Measurements from ENCODE around the gene ACAN.

Gene ACAN

DNA sequence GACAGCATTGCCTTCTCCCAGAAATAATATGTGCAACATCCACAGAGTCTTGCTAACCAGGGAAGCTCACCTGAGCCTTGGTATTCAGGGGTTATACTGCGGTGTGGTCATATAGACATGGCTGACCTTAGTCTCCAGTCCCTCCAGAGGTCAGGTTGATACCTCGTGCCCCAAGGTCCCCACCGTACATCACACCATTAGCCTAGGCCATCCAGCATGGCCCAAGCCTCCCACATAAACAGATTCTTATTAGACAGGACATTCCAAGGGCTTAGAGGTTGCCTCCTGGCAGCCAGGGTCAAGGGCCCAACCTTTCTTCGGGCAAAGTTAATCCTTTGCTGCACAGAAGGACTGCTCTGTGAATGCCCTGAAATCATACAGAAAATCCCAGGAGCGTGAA, 18.8 kb downstream of the ACAN start:
- H3K4me2 ChIP-seq (ENCODE audit: insufficient read depth, low read length, poor library complexity, severe bottlenecking) = no peak overlapping the region
- no peak overlapping the region for H3K4me3 ChIP-seq (ENCODE audit: low read length in 2 of 2)
- H2BK5ac ChIP-seq (ENCODE audit: low read length) = no peak overlapping the region
- no peak overlapping the region for H3K9ac ChIP-seq (ENCODE audit: low read depth, low read length, poor library complexity)
- no peak overlapping the region for H4K91ac ChIP-seq (ENCODE audit: low read depth, low read length, poor library complexity)
- no peak overlapping the region for H3K23ac ChIP-seq (ENCODE audit: low read depth, low read length, poor library complexity)
- WGBS, 2 donors (ENCODE audit: extremely low coverage in 2 of 2, insufficient read length in 2 of 2, insufficient replicate concordance in 1 of 2) = no CpG with 5 or more reads among the region's 5 CpGs
- H2BK120ac ChIP-seq (ENCODE audit: low read depth, low read length) = no peak overlapping the region
- H3K27ac ChIP-seq (replicated peaks; ENCODE audit: low read length) = no peak overlapping the region
- H3K79me1 ChIP-seq (ENCODE audit: low read depth, low read length) = no peaks in the 10 kb centered on the region
- no peak overlapping the region for H3K14ac ChIP-seq (ENCODE audit: low read length)
- H2BK15ac ChIP-seq (ENCODE audit: low read length) = no peak overlapping the region
- H4K8ac ChIP-seq (ENCODE audit: low read depth, low read length) = no peak overlapping the region
- peaks cover 0 to 14% (median 0%) of the 10 kb centered on the region in 3 experiments for H3K27me3 ChIP-seq (ENCODE audit: control insufficient read depth in 3 of 3, insufficient read depth in 3 of 3, low read depth in 1 of 3, low read length in 3 of 3)
- H3K4me1 ChIP-seq (ENCODE audit: control insufficient read depth in 2 of 2, insufficient read depth in 1 of 2, low read depth in 1 of 2, low read length in 2 of 2) = peaks cover 0 to 1% of the 10 kb centered on the region in 2 donors
- no peak overlapping the region for H2AFZ ChIP-seq (ENCODE audit: low read length)
- no peaks in the 10 kb centered on the region for H3K36me3 ChIP-seq (replicated peaks in 1 of 2; ENCODE audit: control insufficient read depth in 2 of 2, insufficient read depth in 2 of 2, low read length in 2 of 2)
- H3K18ac ChIP-seq (ENCODE audit: low read length) = no peak overlapping the region
- DNase-seq (ENCODE audit: low spot score) = no peak
- no peak overlapping the region for H3K4ac ChIP-seq (ENCODE audit: low read length)
- H2BK12ac ChIP-seq (ENCODE audit: low read length) = no peak overlapping the region
- no peak overlapping the region for H2AK5ac ChIP-seq (ENCODE audit: low read depth, low read length)
- no peaks in the 10 kb centered on the region for H3K9me3 ChIP-seq (replicated peaks in 1 of 2; ENCODE audit: control insufficient read depth in 2 of 2, insufficient read depth in 1 of 2, low read depth in 1 of 2, low read length in 2 of 2)

DNA sequence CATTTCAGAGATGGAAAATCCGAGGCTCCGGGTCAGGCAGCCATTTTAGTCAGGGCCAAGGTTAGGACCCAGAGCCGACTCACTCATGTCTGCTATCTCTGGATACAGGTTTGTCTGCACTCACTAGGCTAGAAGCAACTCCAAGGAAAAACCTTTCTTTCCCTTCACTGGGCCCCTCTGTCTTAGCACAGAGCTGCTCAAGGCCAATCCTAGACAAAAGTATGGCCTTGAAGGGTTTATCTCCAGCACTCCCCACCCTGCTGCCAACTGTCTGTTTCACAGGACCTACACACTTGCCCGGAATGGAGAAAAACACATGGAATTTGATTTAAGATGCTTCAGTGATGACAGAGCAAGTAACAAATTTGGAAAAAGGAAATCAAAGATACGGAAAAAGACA, 25.6 kb downstream of the ACAN start:
- DNase-seq (ENCODE audit: low spot score) = no peak
- Histone ChIP-seq H2BK15ac (ENCODE audit: low read length) (no peak overlapping the region), H3K4me1 (ENCODE audit: control insufficient read depth in 2 of 2, insufficient read depth in 1 of 2, low read depth in 1 of 2, low read length in 2 of 2) (peaks cover 0 to 2% of the 10 kb centered on the region in 2 donors), H3K79me1 (ENCODE audit: low read depth, low read length) (no peaks in the 10 kb centered on the region), H2BK5ac (ENCODE audit: low read length) (no peak overlapping the region), H2BK12ac (ENCODE audit: low read length) (no peak overlapping the region), H4K91ac (ENCODE audit: low read depth, low read length, poor library complexity) (no peak overlapping the region), H3K14ac (ENCODE audit: low read length) (no peak overlapping the region), H2AK5ac (ENCODE audit: low read depth, low read length) (no peak overlapping the region), H3K23ac (ENCODE audit: low read depth, low read length, poor library complexity) (no peak overlapping the region), H4K8ac (ENCODE audit: low read depth, low read length) (no peak overlapping the region), H3K9me3 (replicated peaks in 1 of 2; ENCODE audit: control insufficient read depth in 2 of 2, insufficient read depth in 1 of 2, low read depth in 1 of 2, low read length in 2 of 2) (no peaks in the 10 kb centered on the region), H2BK120ac (ENCODE audit: low read depth, low read length) (no peak overlapping the region), H3K4me2 (ENCODE audit: insufficient read depth, low read length, poor library complexity, severe bottlenecking) (no peak overlapping the region), H3K27me3 (ENCODE audit: control insufficient read depth in 3 of 3, insufficient read depth in 3 of 3, low read depth in 1 of 3, low read length in 3 of 3) (peaks cover 0 to 5% (median 0%) of the 10 kb centered on the region in 3 experiments), H3K18ac (ENCODE audit: low read length) (no peak overlapping the region), H3K36me3 (replicated peaks in 1 of 2; ENCODE audit: control insufficient read depth in 2 of 2, insufficient read depth in 2 of 2, low read length in 2 of 2) (no peaks in the 10 kb centered on the region), H3K4ac (ENCODE audit: low read length) (no peak overlapping the region), H3K9ac (ENCODE audit: low read depth, low read length, poor library complexity) (no peak overlapping the region), H2AFZ (ENCODE audit: low read length) (no peak overlapping the region), H3K4me3 (ENCODE audit: low read length in 2 of 2) (no peak overlapping the region), H3K27ac (replicated peaks; ENCODE audit: low read length) (no peak overlapping the region)
- WGBS, 2 donors (ENCODE audit: extremely low coverage in 2 of 2, insufficient read length in 2 of 2, insufficient replicate concordance in 1 of 2) = no CpG with 5 or more reads among the region's 5 CpGs

DNA sequence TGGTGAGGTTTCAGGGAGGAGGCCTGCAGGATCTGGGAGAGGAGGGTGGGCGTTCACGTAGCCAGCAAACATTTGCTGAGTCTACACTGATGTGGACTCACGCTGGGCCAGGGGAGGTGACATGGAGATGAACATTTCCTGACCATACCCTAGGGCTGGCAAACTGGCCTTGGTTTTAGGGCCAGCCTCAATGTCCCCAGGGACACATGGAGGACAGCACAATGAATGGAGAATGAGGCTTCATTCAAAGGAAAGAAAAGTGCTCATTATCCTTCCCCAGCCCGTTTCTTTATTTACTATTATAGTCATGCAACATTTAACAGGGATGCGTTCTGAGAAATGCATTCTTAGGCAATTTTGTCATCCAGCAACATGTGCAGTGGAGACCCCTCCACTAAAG, 26.8 kb downstream of the ACAN start:
- Histone ChIP-seq H3K18ac (ENCODE audit: low read length) (no peak overlapping the region), H2AK5ac (ENCODE audit: low read depth, low read length) (no peak overlapping the region), H3K27ac (replicated peaks; ENCODE audit: low read length) (no peak overlapping the region), H2BK5ac (ENCODE audit: low read length) (no peak overlapping the region), H3K36me3 (replicated peaks in 1 of 2; ENCODE audit: control insufficient read depth in 2 of 2, insufficient read depth in 2 of 2, low read length in 2 of 2) (no peaks in the 10 kb centered on the region), H4K8ac (ENCODE audit: low read depth, low read length) (no peak overlapping the region), H3K79me1 (ENCODE audit: low read depth, low read length) (no peaks in the 10 kb centered on the region), H2BK15ac (ENCODE audit: low read length) (no peak overlapping the region), H4K91ac (ENCODE audit: low read depth, low read length, poor library complexity) (no peak overlapping the region), H3K14ac (ENCODE audit: low read length) (no peak overlapping the region), H2BK12ac (ENCODE audit: low read length) (no peak overlapping the region), H3K23ac (ENCODE audit: low read depth, low read length, poor library complexity) (no peak overlapping the region), H3K4me1 (ENCODE audit: control insufficient read depth in 2 of 2, insufficient read depth in 1 of 2, low read depth in 1 of 2, low read length in 2 of 2) (peaks cover 0 to 2% of the 10 kb centered on the region in 2 donors), H3K9me3 (replicated peaks in 1 of 2; ENCODE audit: control insufficient read depth in 2 of 2, insufficient read depth in 1 of 2, low read depth in 1 of 2, low read length in 2 of 2) (no peaks in the 10 kb centered on the region), H3K9ac (ENCODE audit: low read depth, low read length, poor library complexity) (no peak overlapping the region), H3K4me3 (ENCODE audit: low read length in 2 of 2) (no peak overlapping the region), H2AFZ (ENCODE audit: low read length) (no peak overlapping the region), H2BK120ac (ENCODE audit: low read depth, low read length) (no peak overlapping the region), H3K27me3 (ENCODE audit: control insufficient read depth in 3 of 3, insufficient read depth in 3 of 3, low read depth in 1 of 3, low read length in 3 of 3) (peaks cover 0 to 10% (median 0%) of the 10 kb centered on the region in 3 experiments), H3K4me2 (ENCODE audit: insufficient read depth, low read length, poor library complexity, severe bottlenecking) (no peak overlapping the region), H3K4ac (ENCODE audit: low read length) (no peak overlapping the region)
- no CpG with 5 or more reads among the region's 5 CpGs for WGBS, 2 donors (ENCODE audit: extremely low coverage in 2 of 2, insufficient read length in 2 of 2, insufficient replicate concordance in 1 of 2)
- no peak for DNase-seq (ENCODE audit: low spot score)

DNA sequence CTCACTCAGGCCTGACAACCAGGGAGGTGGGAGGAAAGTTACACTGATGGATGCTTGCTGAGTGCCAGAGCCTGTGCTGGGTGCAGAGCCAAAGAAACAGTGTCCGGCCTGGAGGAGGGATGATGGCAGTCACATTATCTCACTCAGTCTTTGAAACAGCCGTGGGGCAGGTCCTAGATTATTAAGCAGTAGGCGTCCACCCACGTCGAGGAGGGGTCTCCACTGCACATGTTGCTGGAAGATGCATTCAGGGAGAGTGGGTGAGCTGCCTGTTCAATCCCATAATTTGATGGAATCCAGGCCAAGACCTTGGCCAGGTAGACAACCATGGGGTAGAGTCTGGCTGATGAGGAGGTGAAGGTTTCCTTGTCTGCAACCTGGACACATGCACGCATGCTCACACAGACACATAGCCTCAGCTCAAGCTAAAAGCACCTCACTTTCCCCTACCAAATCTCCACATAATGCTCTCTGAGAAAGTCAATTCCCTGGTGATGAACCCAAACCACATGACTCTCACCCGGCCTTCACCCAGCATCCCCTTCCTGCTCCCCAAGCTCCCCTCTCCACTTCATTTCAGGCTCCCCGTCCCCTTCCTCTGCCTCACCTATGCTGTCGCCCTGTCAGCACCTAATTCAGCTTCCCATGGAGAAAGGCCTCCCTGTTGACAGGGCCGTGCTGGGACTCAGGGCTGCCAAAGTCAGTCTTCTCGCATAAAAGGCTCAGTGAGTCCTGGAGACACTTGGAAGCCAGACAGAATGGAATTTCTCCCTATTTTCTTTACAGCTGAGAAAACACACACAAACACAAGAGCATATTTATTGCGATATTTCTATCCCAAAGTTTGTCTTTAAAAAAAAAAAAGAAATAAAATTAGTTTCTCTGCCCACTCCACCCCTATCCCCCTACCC, 29.8 kb downstream of the ACAN start:
- H2AK5ac ChIP-seq (ENCODE audit: low read depth, low read length) = no peak overlapping the region
- no peaks in the 10 kb centered on the region for H3K9me3 ChIP-seq (replicated peaks in 1 of 2; ENCODE audit: control insufficient read depth in 2 of 2, insufficient read depth in 1 of 2, low read depth in 1 of 2, low read length in 2 of 2)
- H3K14ac ChIP-seq (ENCODE audit: low read length) = no peak overlapping the region
- no peak overlapping the region for H3K18ac ChIP-seq (ENCODE audit: low read length)
- H3K4ac ChIP-seq (ENCODE audit: low read length) = no peak overlapping the region
- H3K4me2 ChIP-seq (ENCODE audit: insufficient read depth, low read length, poor library complexity, severe bottlenecking) = no peak overlapping the region
- no peak overlapping the region for H2BK5ac ChIP-seq (ENCODE audit: low read length)
- peaks cover 0 to 14% (median 0%) of the 10 kb centered on the region in 3 experiments for H3K27me3 ChIP-seq (ENCODE audit: control insufficient read depth in 3 of 3, insufficient read depth in 3 of 3, low read depth in 1 of 3, low read length in 3 of 3)
- no peak overlapping the region for H3K9ac ChIP-seq (ENCODE audit: low read depth, low read length, poor library complexity)
- no peak overlapping the region for H4K8ac ChIP-seq (ENCODE audit: low read depth, low read length)
- H4K91ac ChIP-seq (ENCODE audit: low read depth, low read length, poor library complexity) = no peak overlapping the region
- no peak overlapping the region for H3K27ac ChIP-seq (replicated peaks; ENCODE audit: low read length)
- no peaks in the 10 kb centered on the region for H3K36me3 ChIP-seq (replicated peaks in 1 of 2; ENCODE audit: control insufficient read depth in 2 of 2, insufficient read depth in 2 of 2, low read length in 2 of 2)
- H2AFZ ChIP-seq (ENCODE audit: low read length) = no peak overlapping the region
- WGBS, 2 donors (ENCODE audit: extremely low coverage in 2 of 2, insufficient read length in 2 of 2, insufficient replicate concordance in 1 of 2) = no CpG with 5 or more reads among the region's 12 CpGs
- no peak for DNase-seq (ENCODE audit: low spot score)
- H3K4me1 ChIP-seq (ENCODE audit: control insufficient read depth in 2 of 2, insufficient read depth in 1 of 2, low read depth in 1 of 2, low read length in 2 of 2) = peaks cover 0 to 2% of the 10 kb centered on the region in 2 donors
- no peak overlapping the region for H2BK120ac ChIP-seq (ENCODE audit: low read depth, low read length)
- no peak overlapping the region for H3K23ac ChIP-seq (ENCODE audit: low read depth, low read length, poor library complexity)
- H2BK12ac ChIP-seq (ENCODE audit: low read length) = no peak overlapping the region
- H2BK15ac ChIP-seq (ENCODE audit: low read length) = no peak overlapping the region
- H3K79me1 ChIP-seq (ENCODE audit: low read depth, low read length) = no peaks in the 10 kb centered on the region
- H3K4me3 ChIP-seq (ENCODE audit: low read length in 2 of 2) = no peak overlapping the region

Data from neuronal stem cell (in vitro differentiated cells).